GM12872 (cell line): ENCODE measurements around the gene ZNF205.

Experiments
- TF ChIP-seq, protein P1 (sequence below): IDR thresholded peaks from 3 replicates; pipeline ENCODE4 v1.5.1; 2011; ENCODE audit warnings: low read depth, mild to moderate bottlenecking, low read length, moderate library complexity; ENCODE audit not compliant: insufficient read depth

ZNF205 gene

DNA sequence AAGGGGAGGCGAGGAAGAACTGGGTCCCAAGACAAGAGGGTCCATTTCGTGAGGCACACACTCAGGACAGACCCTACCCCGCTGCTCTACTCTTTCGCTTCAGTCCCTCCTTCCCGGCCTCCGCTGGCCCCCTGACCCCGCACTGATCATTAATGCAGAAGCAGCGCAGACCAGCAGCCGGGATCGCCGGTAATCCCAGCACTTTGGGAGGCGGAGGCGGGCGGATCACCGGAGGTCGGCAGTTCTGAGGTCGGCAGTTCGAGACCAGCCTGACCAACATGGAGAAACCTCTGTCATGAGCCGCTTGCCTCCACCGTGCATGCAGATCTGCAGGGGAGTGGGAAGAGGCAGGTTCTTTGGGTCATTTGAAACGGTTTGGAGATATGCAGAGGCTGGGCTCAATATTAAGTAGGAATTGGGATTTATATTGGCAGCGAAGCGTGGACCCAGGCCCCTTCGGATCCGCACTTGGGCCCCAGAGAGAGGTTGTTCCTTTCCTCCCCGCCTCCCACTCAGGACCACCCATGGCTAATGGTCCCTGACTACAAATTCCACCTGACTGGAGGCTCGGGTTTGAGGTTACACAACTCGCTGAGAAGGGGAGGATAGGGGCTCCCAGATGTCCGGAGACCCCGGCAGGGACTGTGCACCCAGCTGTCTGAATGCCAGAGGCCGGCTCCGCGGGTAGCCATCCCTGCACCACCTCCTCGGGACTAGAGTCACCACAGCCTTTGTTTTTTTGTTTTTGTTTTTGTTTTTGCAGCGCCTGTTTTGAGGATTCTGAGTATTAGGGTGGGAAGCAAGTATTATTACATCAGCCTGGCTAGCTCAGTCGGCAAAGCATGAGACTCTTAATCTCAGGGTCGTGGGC, 52.0 kb downstream of the ZNF205 start:
- TF ChIP-seq, protein P1, sequence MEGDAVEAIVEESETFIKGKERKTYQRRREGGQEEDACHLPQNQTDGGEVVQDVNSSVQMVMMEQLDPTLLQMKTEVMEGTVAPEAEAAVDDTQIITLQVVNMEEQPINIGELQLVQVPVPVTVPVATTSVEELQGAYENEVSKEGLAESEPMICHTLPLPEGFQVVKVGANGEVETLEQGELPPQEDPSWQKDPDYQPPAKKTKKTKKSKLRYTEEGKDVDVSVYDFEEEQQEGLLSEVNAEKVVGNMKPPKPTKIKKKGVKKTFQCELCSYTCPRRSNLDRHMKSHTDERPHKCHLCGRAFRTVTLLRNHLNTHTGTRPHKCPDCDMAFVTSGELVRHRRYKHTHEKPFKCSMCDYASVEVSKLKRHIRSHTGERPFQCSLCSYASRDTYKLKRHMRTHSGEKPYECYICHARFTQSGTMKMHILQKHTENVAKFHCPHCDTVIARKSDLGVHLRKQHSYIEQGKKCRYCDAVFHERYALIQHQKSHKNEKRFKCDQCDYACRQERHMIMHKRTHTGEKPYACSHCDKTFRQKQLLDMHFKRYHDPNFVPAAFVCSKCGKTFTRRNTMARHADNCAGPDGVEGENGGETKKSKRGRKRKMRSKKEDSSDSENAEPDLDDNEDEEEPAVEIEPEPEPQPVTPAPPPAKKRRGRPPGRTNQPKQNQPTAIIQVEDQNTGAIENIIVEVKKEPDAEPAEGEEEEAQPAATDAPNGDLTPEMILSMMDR: no peak

GRCh38 chr16:3165111-3165822, 52.9 kb downstream of the ZNF205 start:
- TF ChIP-seq, protein P1: no peak

GRCh38 chr16:3166505-3166886, 54.1 kb downstream of the ZNF205 start:
- TF ChIP-seq, protein P1: no peak
